Measurements from ENCODE around the gene TSPAN18.

- TF ChIP-seq EP300 (IDR thresholded peaks at IDR 0.05) (no peak), POLR2AphosphoS5 (IDR thresholded peaks at IDR 0.05) (no peak), POLR2A (IDR thresholded peaks at IDR 0.05; ENCODE audit: low read depth) (no peak)
- TF ChIP-seq, protein P1, sequence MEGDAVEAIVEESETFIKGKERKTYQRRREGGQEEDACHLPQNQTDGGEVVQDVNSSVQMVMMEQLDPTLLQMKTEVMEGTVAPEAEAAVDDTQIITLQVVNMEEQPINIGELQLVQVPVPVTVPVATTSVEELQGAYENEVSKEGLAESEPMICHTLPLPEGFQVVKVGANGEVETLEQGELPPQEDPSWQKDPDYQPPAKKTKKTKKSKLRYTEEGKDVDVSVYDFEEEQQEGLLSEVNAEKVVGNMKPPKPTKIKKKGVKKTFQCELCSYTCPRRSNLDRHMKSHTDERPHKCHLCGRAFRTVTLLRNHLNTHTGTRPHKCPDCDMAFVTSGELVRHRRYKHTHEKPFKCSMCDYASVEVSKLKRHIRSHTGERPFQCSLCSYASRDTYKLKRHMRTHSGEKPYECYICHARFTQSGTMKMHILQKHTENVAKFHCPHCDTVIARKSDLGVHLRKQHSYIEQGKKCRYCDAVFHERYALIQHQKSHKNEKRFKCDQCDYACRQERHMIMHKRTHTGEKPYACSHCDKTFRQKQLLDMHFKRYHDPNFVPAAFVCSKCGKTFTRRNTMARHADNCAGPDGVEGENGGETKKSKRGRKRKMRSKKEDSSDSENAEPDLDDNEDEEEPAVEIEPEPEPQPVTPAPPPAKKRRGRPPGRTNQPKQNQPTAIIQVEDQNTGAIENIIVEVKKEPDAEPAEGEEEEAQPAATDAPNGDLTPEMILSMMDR (IDR thresholded peaks at IDR 0.05): no peak
These were observed 128.7 kb downstream of the TSPAN18 start for GRCh38 chr11:44855493-44855849.
